CD4-positive, alpha-beta T cell treated with Interleukin-4 for 1 hour (primary cell): Measurements from ENCODE around the gene CAPN12.

ENCODE experiments used
- DNase-seq, 2 donors: peaks; one replicate each; pipeline ENCODE4 v3.0.0-alpha.2; 2020 to 2022

CAPN12 gene

GRCh38 chr19:38695317-38695683, 49.0 kb downstream of the CAPN12 start:
- DNase-seq: no peak

- peak; percentile 49 to 69 for DNase-seq
Observed at GRCh38 chr19:38693380-38694223, 50.7 kb downstream of the CAPN12 start.

GRCh38 chr19:38692458-38693379, 51.6 kb downstream of the CAPN12 start:
- DNase-seq: no peak

GRCh38 chr19:38691938-38692457, 52.3 kb downstream of the CAPN12 start:
- no peak for DNase-seq

- no peak for DNase-seq
Observed at GRCh38 chr19:38690832-38691231, 53.4 kb downstream of the CAPN12 start.

- DNase-seq: no peak
Observed at GRCh38 chr19:38690146-38690545, 54.1 kb downstream of the CAPN12 start.

GRCh38 chr19:38687837-38688378, 56.4 kb downstream of the CAPN12 start:
- DNase-seq: no peak

DNA sequence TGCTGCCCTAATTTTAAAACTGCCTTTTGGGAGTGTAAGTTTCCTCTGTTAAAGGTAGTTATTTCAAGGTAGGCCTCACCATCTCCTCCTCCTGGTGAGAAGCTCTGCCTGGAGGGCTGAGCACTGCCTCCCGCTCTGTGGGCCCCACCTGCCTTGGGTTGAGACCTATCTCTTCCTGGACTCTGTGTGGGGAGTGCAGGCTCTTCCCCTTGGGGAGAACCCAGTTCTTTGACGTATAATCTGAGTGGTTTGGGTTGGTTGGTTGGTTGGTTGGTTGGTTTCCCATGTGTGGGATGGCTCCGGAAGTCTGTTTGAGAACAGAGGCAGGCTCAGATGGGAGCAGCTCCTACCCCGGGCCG, 57.8 kb downstream of the CAPN12 start:
- DNase-seq: peak; percentile 52 to 65

- peak in 1 of 2 donors; percentile 34 for DNase-seq
Observed at GRCh38 chr19:38685666-38686529, 58.4 kb downstream of the CAPN12 start.

- DNase-seq: no peak
Observed at GRCh38 chr19:38684862-38685665, 59.2 kb downstream of the CAPN12 start.

DNA sequence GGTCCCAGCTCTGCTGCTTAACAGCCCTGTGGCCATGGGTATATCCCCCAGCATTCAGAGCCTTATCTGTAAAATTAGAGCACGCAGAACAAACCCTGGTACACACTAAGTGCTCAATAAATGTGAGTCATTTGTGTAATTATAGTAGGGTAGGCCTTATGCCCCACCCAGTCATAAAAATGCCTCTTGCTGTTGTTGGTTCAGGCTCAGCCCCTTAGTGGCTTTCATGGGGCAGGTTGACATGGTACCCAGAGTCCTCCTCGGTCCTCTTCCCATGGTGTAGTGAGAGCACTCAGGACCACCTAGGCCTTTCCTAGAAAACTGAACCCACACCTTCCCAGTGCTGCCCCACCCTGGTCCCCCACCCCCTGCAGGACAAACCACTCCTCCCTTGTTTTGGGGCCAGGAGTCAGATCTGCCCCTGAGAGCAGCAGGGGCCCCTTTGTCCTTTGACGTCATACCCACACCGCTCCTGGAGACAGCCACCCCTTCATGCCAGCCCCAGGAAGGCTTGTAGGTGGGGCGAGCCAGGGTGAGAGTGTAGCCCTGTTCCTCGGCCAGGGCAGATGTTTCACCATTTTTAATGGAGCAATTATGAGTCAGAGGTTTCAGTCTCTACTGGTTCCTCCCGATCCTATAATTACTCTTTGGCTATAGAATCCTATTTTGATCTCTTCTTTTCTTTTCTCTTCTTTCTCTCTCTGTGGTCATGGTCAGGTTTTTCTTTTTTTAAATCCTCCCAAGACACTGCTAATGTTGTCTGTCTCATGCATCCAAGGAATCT, 60.0 kb downstream of the CAPN12 start:
- peak; percentile 55 to 74 for DNase-seq

DNA sequence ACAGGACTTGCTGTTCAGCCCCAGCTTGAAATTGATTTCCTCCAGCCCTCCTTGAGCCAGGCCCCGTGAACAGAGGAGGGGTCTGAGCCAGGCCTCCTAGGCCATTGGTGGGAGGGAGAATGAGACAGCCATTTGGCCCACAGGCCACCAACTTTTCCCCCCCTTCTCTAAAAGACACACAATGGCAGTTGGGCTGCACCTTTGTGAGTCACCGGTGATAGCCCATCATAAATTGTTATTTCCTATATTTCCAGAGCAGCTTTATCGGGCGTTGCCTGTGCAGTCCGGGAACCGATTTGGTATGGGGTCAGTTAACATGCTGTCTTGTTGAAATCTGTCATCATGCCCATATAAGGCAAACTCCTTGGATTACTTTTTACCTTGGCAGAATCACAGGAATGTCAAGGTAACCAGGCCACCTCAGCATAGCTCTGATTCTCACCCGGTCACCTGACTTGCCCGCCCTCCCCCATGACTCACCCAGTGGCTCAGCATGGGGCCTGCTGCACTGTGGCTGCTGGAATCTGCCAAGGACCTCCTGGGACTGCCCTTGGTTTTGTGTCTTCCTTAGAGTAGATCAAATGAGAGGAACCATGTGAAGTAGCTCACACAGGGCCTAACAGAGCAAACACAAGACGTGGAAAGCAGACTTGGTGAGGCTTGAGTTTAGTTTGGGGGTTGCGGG, 60.7 kb downstream of the CAPN12 start:
- peak; percentile 60 to 63 for DNase-seq

DNA sequence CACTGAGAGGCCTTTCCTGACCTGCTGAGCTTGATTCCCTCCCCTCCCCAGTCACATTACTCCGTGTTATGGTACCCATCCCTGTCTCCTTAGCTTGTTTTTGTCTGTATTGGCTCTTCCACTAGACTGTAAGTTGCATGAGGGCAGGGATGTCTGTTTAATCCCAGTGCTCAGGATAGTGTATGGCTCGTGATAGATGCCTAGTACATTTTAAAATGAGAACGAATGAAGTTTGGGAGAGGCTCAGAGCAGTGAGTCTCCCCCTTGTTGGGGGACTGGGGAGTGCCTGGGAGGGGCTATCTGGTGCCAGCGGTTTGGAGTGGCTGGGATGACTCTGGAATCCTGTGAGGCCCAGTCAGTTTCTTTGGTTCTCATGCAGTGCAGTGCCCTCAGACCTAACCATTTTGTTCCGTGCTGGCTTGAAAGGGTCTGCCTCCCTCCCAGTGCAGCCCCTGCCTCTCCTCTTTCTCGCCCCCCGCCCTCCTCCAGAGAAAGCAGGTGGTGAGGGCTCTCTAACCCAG, 61.3 kb downstream of the CAPN12 start:
- DNase-seq: no peak

DNA sequence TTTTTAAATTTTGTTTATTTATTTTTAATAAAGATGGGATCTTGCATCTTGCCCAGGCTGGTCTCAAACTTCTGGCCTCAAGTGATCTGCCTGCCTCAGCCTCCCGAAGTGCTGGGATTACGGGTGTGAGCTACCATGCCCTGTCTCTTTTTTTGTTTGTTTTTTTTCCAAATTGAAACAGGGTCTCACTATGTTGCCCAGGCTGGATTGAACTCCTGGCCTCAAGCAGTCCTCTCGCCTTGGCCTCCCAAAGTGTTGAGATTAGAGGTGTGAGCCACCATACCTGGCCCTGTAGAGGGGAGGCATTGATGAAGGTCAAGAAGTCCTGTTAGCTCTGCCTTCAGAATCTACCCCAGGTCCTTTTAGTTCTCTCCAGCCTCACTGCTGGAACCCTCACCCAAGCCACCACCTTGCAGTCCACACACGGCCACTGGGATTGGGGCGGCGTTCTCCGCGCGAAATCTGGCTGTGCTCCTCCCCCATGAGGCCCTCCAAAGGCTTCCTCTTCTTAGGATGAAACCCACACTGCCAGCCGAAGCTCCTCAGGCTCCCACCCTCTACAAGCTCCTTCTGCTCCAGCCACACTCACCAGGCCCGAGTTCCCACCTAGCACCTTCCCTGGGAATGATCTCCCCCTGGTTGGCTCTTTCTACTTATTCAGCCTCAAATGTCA, 61.9 kb downstream of the CAPN12 start:
- no peak for DNase-seq
